HG03378 (cell line): ENCODE data around the gene TUBB2A.
"Not testable (repeated sequence)": the region's sequence is repeated elsewhere in the genome, so short reads cannot be mapped to it uniquely, and the experiment has no call there.

Experiments
- ATAC-seq: cut with Tn5 transposase; IDR thresholded peaks from one replicate; pipeline ENCODE4 v1.9.1; 2021; ENCODE audit warnings: mild to moderate bottlenecking, moderate library complexity; ENCODE audit not compliant: unreplicated experiment

TUBB2A gene

DNA sequence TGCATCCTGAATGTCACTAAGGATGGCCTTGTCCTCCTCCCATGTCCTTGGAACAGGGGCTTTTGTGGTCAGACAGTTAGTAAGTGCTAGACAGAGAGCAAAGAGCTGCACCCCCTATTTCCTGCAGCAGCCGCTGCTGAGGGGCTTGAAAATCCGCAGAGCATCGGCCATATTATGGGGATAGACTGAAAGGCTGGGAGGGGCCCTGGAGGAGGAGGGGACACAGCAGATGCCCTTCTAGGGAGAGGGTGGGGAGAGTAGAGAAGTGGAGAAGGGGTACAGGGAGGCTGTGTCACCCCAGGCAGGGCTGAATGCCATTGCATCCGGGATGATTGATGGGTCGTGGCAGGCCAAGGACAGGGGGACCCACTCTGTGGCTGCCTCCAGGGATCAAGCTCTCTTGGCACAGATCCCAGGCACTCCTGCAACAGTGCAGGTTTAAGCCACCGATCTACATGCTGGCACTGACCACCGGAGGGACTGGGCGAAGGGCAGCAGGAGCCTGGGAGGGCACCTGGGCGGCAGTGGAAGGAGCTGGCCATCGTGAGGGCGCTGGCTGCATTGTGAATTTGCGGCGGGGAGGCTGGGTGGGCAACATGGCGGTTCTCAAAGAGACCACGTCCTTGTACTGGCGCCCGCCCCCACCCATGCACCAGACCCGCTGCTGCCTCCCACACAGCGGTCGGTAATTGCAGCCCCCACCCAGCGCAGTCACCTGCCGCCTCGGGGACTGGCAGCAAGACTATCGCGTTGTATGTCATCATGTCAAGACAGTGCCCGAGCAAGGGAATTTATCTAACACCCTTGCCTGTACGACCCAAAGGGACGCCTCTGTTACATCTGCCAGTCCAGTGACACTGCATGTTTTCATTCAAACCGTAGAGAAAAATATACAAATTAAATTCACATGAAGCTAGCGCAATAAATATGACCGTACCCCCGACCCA is 887 bp downstream of the TUBB2A start:
- ATAC-seq: not testable (repeated sequence)

GRCh38 chr6:3155416-3155815 is 1.9 kb downstream of the TUBB2A start:
- not testable (repeated sequence) for ATAC-seq

DNA sequence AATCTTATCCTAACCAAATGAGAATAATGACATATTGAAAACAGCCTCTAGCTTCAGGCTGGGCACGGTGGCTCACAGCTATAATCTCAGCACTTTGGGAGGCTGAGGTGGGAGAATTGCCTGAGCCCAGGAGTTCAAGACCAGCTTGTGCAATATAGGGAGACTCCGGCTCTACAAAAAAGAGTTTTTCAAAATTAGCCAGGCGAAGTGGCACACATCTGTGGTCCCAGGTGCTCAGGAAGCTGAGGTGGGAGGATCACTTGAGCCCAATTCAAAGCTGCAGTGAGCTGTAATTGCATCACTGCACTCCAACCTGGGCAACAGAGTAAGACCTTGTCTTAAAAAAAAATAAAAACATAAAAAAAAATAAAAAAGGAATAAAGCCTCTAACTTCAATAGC is 4.7 kb downstream of the TUBB2A start:
- ATAC-seq: no peak

GRCh38 chr6:3151691-3152090 is 5.7 kb downstream of the TUBB2A start:
- no peak for ATAC-seq

GRCh38 chr6:3147914-3148757 is 9.2 kb downstream of the TUBB2A start:
- ATAC-seq: no peak

- no peak for ATAC-seq
These were observed 12.8 kb downstream of the TUBB2A start for GRCh38 chr6:3144571-3144970.

- no peak for ATAC-seq
These were observed 14.2 kb downstream of the TUBB2A start for GRCh38 chr6:3143158-3143557.

DNA sequence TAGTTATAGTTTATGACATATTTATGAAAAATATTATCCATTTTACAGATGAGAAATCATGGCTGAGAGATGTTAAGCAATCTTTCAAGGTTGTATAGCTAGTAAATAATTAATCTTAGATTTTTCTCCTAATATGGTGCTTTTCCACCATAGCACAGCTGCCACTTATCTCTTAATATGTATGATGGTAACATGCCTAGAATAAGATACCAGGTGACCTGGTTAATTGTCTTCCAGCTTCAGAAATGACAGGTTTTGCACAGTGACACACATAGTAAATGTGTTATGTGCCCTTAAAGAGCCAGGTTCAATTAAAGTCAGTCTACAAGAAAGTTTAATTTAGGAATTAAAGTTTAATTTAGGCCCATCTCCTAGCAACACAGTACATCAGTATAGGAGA is 14.8 kb downstream of the TUBB2A start:
- ATAC-seq: no peak

DNA sequence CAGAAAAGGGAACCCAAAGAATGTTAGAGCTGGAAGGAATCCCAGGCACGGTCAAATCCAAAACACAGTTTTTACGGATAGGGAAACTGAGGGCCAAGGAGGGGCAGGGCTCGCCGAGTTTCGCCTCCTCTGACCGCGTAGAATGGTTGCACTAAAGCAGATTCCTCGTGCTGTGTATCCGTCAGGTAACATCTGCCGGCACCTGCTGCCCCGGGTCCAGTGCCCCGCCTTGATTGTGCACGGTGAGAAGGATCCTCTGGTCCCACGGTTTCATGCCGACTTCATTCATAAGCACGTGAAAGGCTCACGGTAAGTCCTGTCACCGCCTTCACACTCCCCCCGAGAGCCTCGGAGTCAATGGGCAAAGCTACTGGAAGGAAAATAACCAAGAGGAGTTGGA is 17.1 kb downstream of the TUBB2A start:
- no peak for ATAC-seq

GRCh38 chr6:3139090-3139903 is 18.0 kb downstream of the TUBB2A start:
- no peak for ATAC-seq

- ATAC-seq: no peak
These were observed 19.0 kb downstream of the TUBB2A start for GRCh38 chr6:3138341-3138740.

DNA sequence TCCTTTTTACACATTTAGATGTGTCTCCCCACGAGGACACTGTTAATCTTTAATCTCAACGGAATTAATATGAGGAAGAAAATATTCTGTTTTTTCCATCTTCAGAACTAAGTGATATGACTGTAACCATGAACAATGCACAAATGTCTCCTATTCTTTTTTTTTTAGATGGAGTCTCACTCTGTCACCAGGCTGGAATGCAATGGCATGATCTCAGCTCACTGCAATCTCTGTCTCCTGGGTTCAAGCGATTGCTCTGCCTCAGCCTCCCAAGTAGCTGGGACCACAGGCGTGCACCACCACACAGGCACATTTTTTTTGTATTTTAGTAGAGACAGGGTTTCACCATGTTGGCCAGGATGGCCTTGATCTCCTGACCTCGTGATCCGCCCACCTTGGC is 19.5 kb downstream of the TUBB2A start:
- ATAC-seq: not testable (repeated sequence)

GRCh38 chr6:3137057-3137777 is 20.1 kb downstream of the TUBB2A start:
- ATAC-seq: no peak

DNA sequence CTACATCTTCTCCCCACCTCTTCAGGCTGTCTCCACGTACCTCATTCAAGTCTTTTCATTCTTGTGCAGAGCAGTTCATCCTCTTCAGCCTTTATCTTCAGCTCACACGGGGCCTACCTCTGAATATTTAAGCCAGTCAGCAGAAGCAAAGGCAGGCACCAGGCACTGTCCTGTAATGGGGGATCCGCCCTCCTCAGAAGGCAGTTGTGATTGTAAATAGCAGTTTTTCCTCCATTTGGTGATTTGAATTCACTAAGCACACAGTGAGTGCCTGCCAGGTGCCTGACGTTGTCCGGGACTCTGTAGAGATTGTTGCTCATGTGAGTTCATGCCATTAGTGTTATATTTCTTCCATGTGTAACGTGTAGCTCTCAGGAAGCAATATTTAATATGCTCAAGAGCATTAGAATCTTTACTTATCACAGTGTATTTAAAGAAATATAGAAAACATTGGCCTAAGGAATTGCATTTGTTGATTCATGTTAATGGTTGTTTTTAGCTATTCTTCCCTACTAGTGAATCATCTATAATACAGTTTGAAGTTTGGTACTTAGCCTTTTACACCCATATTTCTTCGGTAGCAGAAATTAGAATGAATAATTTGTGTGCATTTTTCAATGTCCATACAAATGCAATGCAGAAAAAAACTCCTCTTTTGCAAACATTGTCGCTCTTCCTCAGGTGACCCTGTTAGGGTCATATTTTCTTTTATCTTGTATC is 20.9 kb downstream of the TUBB2A start:
- ATAC-seq: no peak

- ATAC-seq: no peak
These were observed 21.6 kb downstream of the TUBB2A start for GRCh38 chr6:3135668-3136291.

DNA sequence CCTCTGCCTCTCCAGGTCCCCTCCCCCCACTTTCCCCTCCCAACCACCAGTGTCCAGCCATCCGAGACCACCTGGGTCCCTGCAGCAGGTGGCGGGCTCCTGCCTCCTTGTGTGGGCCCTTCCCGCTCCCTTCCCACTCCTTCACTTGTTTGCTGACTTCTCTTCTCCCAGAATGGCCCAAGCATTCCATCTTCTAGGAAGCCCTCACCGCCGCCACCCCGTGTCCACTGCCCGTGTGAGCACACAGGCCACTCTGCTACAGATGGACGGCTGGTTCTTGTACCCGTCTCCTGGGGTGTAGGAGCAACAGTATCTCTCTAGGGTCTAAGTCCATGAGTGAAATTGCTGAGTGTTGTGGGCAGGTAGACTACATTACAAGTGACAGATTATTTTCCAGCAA is 23.8 kb downstream of the TUBB2A start:
- ATAC-seq: no peak

GRCh38 chr6:3131695-3132094 is 25.6 kb downstream of the TUBB2A start:
- no peak for ATAC-seq

DNA sequence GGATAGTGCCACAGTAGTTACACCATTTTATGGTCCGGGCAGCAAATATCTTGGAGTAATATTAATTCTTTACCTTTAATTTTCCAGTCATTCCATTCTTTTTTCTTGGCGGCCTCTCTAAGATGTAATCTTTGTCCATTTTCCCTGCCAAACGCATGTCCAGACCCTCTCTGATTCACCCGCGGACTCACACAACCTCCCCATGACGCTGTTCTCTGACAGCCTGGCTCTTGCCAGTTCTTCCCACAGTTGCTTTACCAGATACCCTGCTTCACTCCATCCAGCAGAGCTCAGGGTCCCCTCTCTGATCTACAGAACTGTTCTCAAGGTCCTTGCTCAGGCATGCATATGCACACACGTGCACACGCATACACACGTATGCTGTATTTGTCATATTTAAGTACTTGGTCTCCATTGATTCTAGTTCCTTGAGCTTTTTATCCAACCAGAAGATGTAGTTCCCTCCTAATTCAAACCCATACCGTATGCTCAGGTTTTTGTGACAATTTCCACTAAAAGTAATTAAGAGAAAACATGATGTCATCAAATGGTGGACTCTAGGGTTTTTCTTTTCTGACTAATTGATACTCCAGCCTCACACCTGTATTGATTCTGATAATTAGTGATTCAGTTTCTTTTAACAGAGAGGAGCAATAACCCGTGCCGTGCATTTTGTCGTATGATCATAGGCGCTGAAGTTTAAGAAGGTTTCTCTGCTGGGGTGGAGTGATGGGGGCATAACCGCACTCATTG is 28.8 kb downstream of the TUBB2A start:
- no peak for ATAC-seq

DNA sequence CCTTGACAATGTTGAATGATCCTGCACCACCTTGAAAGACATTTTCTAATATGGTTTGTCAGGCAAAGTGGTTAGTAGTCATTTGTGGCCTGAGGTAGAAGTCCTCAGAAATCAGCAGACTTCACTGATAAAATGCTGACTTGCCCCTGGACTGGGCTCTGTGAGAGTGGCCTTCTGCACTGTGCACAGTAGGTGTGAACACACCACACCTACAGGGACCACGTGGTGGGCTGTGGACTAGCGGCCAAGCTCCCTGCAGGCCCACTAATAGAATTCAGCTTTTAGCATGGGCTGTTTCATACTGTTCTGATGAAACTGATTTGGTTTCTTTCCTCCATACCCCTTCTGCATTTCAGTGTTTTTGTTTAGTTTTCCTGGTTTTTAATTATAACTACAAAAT is 31.5 kb downstream of the TUBB2A start:
- ATAC-seq: no peak
